22Rv1 (cell line): Measurements from ENCODE around the gene SGCD.

ENCODE experiments used
- H3K27ac ChIP-seq: fragments of 450-650 bp; 2 replicates; pipeline ENCODE4 v1.5.1; 2017
- CTCF ChIP-seq: fragments of 450-650 bp; IDR thresholded peaks from 2 replicates; pipeline ENCODE4 v1.5.1; 2017; ENCODE audit warnings: mild to moderate bottlenecking
- ZFX ChIP-seq: fragments of 450-650 bp; IDR thresholded peaks from 2 replicates; pipeline ENCODE4 v1.6.1; 2017; ENCODE audit warnings: antibody characterized with exemption, borderline replicate concordance

SGCD gene

GRCh38 chr5:156759156-156759555 lies 432.2 kb downstream of the SGCD start:
- TF ChIP-seq CTCF (no peak), ZFX (no peak)
- no peak overlapping the region for H3K27ac ChIP-seq

DNA sequence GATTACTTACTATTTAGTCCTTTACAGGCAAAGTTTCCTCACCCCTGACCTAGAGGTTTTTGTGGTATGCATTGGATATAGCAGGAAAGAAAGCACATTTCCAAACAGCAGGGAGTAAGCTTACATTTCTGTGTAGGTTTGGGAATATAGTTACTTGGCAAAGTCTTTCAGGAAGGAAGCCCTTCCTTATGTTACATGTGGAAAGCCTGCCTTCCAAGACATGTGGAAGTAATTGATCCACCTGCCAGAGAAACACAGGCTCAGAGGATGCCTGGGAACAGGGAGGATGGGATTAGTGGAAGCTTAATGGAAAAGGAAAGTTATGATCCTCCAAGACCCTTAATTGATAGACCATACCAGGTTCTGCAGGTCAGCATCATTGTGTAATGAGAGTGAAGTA lies 435.8 kb downstream of the SGCD start:
- no peak for TF ChIP-seq CTCF
- TF ChIP-seq ZFX = no peak
- H3K27ac ChIP-seq = no peak overlapping the region

DNA sequence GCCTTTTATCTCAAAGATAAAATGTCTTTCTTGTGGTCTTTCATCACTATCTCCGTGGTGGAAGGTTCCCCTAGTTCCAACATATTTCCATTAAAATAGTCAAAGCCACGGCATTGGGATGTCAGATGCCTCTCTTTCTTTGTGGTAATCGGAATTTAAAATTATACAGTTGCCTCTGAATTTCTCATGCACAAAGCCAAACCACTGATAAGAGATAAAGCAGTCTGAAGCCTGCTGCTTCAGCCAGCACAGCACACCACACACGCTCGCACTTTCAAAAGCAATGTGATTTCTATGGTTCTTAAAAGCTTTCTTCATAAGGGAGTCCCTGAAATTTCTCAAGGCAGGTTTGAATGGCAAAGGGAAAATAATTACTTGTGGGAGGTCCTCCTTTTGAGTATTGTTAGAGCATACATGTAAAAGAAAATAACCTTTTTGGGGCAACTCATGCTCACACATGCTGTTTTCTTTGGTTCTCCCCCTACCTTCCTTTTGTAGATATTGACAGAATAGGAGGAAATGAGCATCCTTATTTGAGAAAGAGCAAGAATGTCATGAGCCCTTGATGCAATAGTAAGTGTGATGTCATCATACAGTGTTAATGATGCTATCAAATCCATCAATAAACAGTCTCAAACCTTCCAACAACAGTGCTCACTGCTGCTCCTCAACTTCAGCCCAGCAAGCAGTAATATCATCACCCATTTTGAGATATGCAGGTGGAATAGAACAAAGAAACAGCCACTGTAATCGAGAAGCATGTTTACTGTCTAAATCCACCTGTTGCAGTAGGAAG lies 437.4 kb downstream of the SGCD start:
- TF ChIP-seq CTCF = no peak
- no peak for TF ChIP-seq ZFX

GRCh38 chr5:156774273-156774672 lies 447.3 kb downstream of the SGCD start:
- TF ChIP-seq CTCF (no peak), ZFX (no peak)
- H3K27ac ChIP-seq = no peak overlapping the region

More for the DNA sequence above, 437.4 kb downstream of the SGCD start:
- no peak overlapping the region for H3K27ac ChIP-seq

DNA sequence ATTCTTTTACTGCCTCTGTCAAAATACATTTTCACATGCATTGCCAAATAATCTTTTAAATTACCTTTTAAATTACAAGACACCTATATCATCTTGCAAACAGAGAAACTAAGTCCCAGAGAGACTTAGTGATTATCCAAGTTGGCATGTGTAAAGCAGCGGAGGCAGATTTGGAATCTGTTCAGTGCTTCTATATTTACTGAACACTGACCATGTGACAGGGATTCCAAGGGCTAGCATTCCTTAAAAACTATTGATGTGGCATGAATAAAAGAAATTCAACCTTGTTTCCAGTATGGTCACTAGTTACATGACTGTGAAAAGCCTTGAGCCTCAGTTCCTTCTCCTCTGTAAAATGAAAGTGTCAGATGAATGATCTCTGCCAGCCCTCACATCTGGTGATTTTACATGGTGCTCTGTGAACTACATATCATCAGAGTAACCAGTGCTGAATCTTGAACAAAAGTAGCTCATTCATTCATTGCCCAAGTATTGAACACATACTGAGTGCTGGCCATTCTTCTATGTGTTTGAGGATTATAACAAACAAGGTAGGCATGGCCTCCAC lies 451.3 kb downstream of the SGCD start:
- TF ChIP-seq ZFX (no peak), CTCF (no peak)
- no peak overlapping the region for H3K27ac ChIP-seq

DNA sequence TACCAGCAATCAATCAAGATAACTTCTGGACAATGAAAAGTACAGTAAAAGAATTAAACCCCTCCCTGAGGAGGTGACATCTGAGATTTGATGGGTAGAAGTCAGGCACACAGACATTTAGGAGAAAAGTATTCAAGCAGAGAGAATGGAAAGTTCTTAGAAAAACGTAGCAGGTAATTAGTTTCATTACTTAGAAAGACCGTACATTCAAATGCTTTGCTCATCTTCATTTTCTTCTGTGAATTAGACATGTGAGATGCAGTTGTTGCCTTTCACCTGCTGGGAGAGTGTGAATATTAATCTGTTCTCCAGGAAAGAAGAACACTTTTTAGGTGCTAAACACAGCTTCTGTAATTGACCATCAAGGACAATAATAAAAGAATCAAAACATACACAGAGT lies 451.8 kb downstream of the SGCD start:
- no peak for TF ChIP-seq ZFX
- no peak overlapping the region for H3K27ac ChIP-seq

- no peak for TF ChIP-seq ZFX
- TF ChIP-seq CTCF = no peak
- no peak overlapping the region for H3K27ac ChIP-seq
Measured at GRCh38 chr5:156779436-156779835, 452.5 kb downstream of the SGCD start.
